Left lobe of liver (tissue), 2 donors: ENCODE measurements around the gene ANKRD11. TPM values are rescaled to one million over a fixed set of nuclear protein-coding genes. Genes with fewer than 3 reads are reported as not detected.
A peak's percentile ranks its signal among the peaks of the same experiment; 100 is the strongest.
"Not testable (repeated sequence)": the region's sequence is repeated elsewhere in the genome, so short reads cannot be mapped to it uniquely, and the experiment has no call there.

Experiments
- ATAC-seq: fragments of 200-7000 bp; cut with Tn5 transposase; one replicate; pipeline ENCODE4 v1.9.1; 2020; ENCODE audit warnings: mild to moderate bottlenecking, moderate library complexity
- DNase-seq: peaks from one replicate; pipeline ENCODE4 v3.0.0-alpha.2; 2020; ENCODE audit warnings: low spot score
- total RNA-seq: library from RNA; stranded (reverse); gene quantifications from one replicate; pipeline ENCODE4 v1.2.1, GENCODE V29; 2021
- donor health status: DM: no; HTN: no; CAD: no; lungs with moderate emphysema.
- donor health status: DM: no; HTN: yes; CAD: no.

Gene ANKRD11
- total RNA-seq, 1 donor from 2014 or later, result 50.7 TPM

- DNase-seq (no peak), ATAC-seq (no peak)
These were observed 214.3 kb downstream of the ANKRD11 start for GRCh38 chr16:89275837-89276720.

- no peak for DNase-seq
- ATAC-seq, result no peak
These were observed 215.1 kb downstream of the ANKRD11 start for GRCh38 chr16:89275284-89275584.

DNA sequence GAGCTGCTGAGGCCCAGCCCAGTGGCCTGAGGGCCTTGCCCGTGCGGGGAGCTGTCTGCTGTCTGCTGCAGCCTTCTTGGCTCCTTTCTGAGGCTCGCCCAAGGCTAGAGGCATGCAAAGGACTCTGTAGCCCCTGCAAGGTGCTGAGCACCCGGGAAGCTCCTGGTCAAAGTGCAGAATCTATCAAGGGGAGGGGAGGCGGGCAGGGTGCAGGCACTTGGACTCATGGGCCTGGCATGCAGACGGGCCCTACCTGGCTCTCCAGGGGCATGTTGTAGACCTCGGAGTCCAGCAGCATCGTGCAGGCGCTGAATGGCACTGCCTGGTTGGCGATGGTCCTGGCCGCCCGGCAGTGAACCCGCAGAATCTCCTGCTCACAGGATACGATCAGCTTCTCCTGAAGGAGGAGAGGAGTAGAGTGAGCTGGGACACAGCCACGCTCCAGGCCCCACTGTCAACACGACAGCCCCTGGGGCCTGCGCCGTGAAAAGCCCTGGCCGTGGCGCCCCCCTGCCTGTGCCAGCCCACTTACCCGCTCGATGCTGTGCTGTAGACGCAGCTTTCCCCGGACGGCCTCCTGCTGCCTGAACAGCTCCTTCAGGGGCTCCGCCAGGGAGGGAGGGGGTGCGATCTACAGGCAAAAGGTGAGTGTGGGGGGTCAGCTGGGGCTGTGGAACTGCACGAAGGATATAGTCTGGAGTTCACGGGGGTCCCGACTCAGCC, 215.6 kb downstream of the ANKRD11 start:
- no peak for ATAC-seq
- no peak for DNase-seq

DNA sequence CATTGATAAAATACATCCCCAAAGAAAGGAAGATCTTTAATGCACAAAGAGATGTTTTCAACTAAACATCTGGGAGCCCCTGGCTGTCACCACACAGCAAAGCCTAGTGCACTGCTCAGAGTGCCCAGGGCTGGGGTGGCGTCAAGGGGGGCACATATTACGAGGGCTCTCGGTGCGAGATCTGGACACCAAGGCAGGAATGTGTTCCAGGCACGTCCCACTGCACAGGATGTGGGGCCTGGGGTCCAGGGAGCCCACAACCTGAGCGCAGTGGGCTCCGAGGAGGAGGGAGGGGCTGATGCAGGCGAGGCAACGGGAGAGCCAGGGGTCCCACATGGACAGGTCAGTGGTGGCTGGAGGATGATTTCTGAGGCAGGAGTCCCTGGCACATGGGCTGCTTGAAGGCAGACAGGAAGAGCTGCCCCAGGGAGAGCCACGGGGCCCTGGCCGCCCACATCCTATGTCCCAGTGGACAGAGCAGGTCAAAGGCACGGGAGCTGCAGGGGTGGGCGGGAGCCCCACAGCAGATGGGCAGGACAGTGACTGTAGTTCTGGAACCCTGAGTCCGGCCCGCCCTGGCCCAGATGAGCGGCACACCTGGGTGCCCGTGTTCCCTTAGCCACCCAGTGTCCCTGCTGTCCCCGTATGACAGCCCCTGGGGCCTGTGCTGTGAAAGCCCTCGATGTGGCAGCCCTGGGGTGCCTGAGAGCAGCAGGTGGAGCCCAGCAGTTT, 216.5 kb downstream of the ANKRD11 start:
- no peak for DNase-seq
- no peak for ATAC-seq

- DNase-seq, result no peak
- no peak for ATAC-seq
These were observed 217.7 kb downstream of the ANKRD11 start for GRCh38 chr16:89272631-89273030.

GRCh38 chr16:89270666-89271345, 219.6 kb downstream of the ANKRD11 start:
- ATAC-seq, result no peak
- no peak for DNase-seq

DNA sequence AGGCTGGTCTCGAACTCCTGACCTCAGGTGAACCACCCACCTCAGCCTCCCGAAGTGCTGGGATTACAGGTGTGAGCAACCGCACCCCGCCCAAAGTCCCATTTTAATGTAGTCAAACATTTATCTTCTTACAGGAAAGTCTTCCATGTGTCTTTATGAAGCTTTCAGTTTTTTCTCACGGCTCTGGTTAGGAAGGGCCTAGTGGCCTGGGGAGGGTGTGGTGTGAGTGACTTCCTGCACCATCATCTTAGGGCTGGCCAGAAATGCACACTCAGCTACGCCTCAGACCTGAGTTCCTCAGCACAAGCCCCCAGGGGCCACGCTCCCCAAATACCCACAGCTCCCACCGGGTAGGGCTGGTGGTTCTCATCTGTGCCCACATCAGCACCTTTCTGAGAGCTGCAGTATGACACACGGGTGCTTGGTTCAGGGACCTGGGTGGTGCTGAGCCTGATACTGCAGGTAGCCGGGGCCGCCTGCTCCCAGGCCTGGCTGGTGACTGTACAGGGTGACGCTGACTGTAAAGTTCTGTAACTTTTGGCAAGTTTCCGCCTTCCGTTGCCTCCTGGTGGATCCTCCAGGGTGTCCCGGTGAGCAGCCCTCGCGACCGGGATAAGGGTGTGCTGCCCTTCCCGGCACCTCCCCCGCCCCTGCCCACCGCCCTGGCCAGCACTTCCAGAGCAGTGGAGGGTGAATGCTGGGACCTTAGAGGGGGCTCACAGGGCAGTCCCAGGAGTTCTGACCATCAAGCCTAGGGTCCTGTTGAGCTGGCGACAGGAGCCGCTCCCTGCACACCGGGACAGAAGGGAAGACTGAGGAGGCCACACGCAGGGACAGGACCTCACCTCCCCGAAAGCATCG, 220.3 kb downstream of the ANKRD11 start:
- DNase-seq, result no peak
- no peak for ATAC-seq

- no peak for ATAC-seq
- DNase-seq, result no peak
These were observed 221.2 kb downstream of the ANKRD11 start for GRCh38 chr16:89268987-89269735.

DNA sequence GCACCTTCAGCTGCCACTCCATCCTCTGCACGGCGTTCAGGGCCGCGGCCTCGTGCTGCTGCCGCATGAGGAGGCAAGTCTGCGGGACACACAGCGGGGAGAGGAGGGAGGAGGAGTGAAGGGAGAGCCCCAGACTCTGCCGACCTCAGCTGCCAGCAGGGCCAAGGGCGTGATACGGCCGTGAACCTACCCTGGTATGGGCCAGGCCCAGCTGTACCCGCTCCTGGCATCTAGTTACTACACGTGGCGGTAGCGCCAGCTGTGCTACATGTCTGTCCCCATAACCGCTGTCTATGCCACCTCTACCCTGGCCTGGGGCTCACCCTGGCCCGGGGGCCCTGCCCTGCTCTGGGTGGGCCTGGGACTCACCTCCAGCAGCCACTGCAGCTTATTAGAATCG, 221.8 kb downstream of the ANKRD11 start:
- DNase-seq, result no peak
- peak; percentile 14 for ATAC-seq

GRCh38 chr16:89267746-89268145, 222.6 kb downstream of the ANKRD11 start:
- not testable (repeated sequence) for ATAC-seq, DNase-seq

- DNase-seq, result no peak
- no peak for ATAC-seq
These were observed 223.7 kb downstream of the ANKRD11 start for GRCh38 chr16:89266521-89267134.

GRCh38 chr16:89265647-89266046, 224.7 kb downstream of the ANKRD11 start:
- DNase-seq, result no peak
- ATAC-seq, result no peak

GRCh38 chr16:89264800-89265550, 225.4 kb downstream of the ANKRD11 start:
- ATAC-seq, result no peak
- DNase-seq, result no peak

- ATAC-seq, result peak; percentile 74
- DNase-seq, result peak; percentile 76
These were observed 228.4 kb downstream of the ANKRD11 start for GRCh38 chr16:89261691-89262563.

DNA sequence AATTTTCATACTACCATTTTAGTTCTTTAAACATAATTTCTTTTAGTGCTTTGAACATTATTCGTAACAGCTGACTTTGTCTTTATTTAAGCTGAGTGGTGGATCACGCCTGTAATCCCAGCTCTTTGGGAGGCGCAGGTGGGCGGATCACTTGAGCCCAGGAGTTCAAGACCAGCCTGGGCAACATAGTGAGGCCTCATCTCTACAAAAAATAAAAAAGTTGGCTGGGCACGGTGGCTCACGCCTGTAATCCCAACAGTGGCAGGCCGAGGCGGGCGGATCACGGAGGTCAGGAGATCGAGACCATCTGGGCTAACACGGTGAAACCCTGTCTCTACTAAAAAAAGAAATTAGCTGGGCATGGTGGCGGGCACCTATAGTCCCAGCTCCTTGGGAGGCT, 230.5 kb downstream of the ANKRD11 start:
- DNase-seq, ATAC-seq: not testable (repeated sequence)

DNA sequence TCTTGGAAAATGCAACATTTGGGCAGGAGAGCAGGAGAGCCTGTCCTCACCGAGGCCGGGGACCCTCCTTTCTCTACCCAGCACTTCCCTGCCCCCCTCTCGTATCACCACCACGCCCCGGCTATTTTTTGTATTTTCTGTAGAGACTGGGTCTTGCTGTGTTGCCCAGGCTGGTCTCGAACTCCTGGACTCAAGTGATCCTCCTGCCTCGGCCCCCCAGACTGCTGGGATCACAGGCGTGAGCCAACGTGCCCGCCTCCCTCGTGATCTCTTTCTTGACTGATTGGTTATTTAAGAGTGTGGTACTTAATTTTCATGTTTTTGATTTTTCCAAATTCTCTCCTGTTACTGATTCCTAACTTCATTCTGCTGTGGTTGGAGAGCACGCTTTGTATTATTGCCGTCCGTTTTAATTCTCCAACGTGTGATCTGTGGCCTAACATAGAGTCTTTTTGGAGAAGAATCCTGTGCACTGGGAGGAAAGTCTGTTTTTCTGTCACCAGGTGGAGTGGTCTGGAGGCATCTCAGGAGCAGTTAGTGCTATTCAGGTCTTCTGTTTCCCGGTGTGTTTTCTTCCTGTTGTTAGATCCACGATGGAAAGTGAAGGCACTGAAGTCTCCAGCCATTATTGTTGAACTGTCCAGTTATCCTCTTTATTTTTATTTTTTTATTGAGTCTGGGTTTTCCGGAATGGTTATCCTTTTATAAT, 232.4 kb downstream of the ANKRD11 start:
- DNase-seq (no peak), ATAC-seq (no peak)
